Panc1 (cell line): ENCODE data around the gene ZNF74. TPM values are rescaled to one million over a fixed set of nuclear protein-coding genes. Genes with fewer than 3 reads are reported as not detected.
A peak's percentile ranks its signal among the peaks of the same experiment; 100 is the strongest.

Experiments
- ATAC-seq: fragments of 200-7000 bp; cut with Tn5 transposase; 2 replicates; pipeline ENCODE4 v1.9.1; 2020; ENCODE audit warnings: mild to moderate bottlenecking, moderate library complexity
- BruUV-seq: library from RNA; stranded (reverse); fragments of 400-500 nt; replicated peaks from 2 replicates; lab custom pipeline; 2021; lab: Mats Ljungman, UMichigan
- CTCF ChIA-PET: fragments of 300-600 bp; sonication (Branson Sonifier 250); formaldehyde crosslinking; loops from one replicate; lab custom pipeline; 2022; ENCODE audit warnings: antibody characterized with exemption; lab: Charles Lee
- POLR2A ChIA-PET: fragments of 300-600 bp; sonication (Branson Sonifier 250); formaldehyde crosslinking; loops from one replicate; lab custom pipeline; 2022; ENCODE audit warnings: antibody characterized with exemption; lab: Charles Lee
- DNase-seq: peaks from one replicate; pipeline ENCODE4 v3.0.0-alpha.2; 2010; ENCODE audit warnings: low read depth, low spot score
- H3K27ac ChIP-seq: 2 replicates; pipeline ENCODE4 v1.5.1; 2011; ENCODE audit warnings: mild to moderate bottlenecking, low read length, inconsistent platforms
- H3K27me3 ChIP-seq: fragments of 200-500 bp; sonication (Bioruptor generic); 2 replicates; pipeline ENCODE4 v1.6.0; 2014; ENCODE audit warnings: low read length, inconsistent platforms; ENCODE audit not compliant: control insufficient read depth, insufficient read depth
- H3K36me3 ChIP-seq: fragments of 200-500 bp; sonication (Bioruptor generic); 2 replicates; pipeline ENCODE4 v1.5.1; 2014; ENCODE audit warnings: inconsistent platforms, mild to moderate bottlenecking, low read length, moderate library complexity; ENCODE audit not compliant: control insufficient read depth, insufficient read depth
- H3K4me1 ChIP-seq: 2 replicates; pipeline ENCODE4 v1.5.1; 2011; ENCODE audit warnings: inconsistent platforms, mild to moderate bottlenecking, low read length, moderate library complexity; ENCODE audit not compliant: control insufficient read depth, insufficient read depth
- H3K4me3 ChIP-seq, 2 experiments: 2 replicates each; pipeline ENCODE4 v1.5.1; 2011 to 2012; ENCODE audit warnings: low read depth in 2 of 2, low read length in 2 of 2, mild to moderate bottlenecking in 2 of 2, inconsistent platforms in 1 of 2, moderate library complexity in 1 of 2
- H3K9me3 ChIP-seq: fragments of 200-500 bp; sonication (Bioruptor generic); 2 replicates; pipeline ENCODE4 v1.5.1; 2014; ENCODE audit warnings: low read depth, mild to moderate bottlenecking, inconsistent platforms, low read length, moderate library complexity; ENCODE audit not compliant: control insufficient read depth, insufficient read depth
- CTCF ChIP-seq: fragments of 450-650 bp; IDR thresholded peaks from 2 replicates; pipeline ENCODE4 v1.5.1; 2017; ENCODE audit warnings: mild to moderate bottlenecking
- POLR2AphosphoS5 ChIP-seq: IDR thresholded peaks from 2 replicates; pipeline ENCODE4 v1.6.1; 2012; ENCODE audit warnings: mild to moderate bottlenecking, low read depth, low read length, moderate library complexity
- REST ChIP-seq, 2 experiments: IDR thresholded peaks; 2 replicates each; pipeline ENCODE4 v1.6.1; 2011 to 2012; ENCODE audit warnings: low read depth in 2 of 2, control low read depth in 1 of 2, low read length in 1 of 2, mild to moderate bottlenecking in 1 of 2, moderate library complexity in 1 of 2; ENCODE audit not compliant: insufficient read depth in 1 of 2
- SIN3A ChIP-seq: IDR thresholded peaks from 2 replicates; pipeline ENCODE4 v1.6.1; 2012; ENCODE audit warnings: low read depth, mild to moderate bottlenecking, low read length, moderate library complexity, borderline replicate concordance; ENCODE audit not compliant: insufficient read depth
- TCF7L2 ChIP-seq: IDR thresholded peaks from 2 replicates; pipeline ENCODE4 v1.6.1; 2011; ENCODE audit warnings: mild to moderate bottlenecking, low read depth, low read length, inconsistent platforms
- in situ Hi-C: cut with HindIII; loops from 2 replicates; pipeline ENCODE4 v1.10.0; 2016; ENCODE audit warnings: low sequenced_read_pairs, low pct_unique_long_range_greater_than_20kb
- intact Hi-C: fragments of 100-400 bp; cut with micrococcal nuclease; formaldehyde crosslinking; loops from one replicate; pipeline ENCODE4 v1.10.0; 2022; ENCODE audit not compliant: unreplicated experiment
- total RNA-seq: library from RNA; stranded (reverse); gene quantifications from one replicate; pipeline ENCODE4 v1.2.1, GENCODE V29; 2021; ENCODE audit not compliant: unreplicated experiment

ZNF74 gene
- total RNA-seq, 1 experiment from 2014 or later: 13.2 TPM

- H3K4me3 ChIP-seq: peak overlapping the region in 1 of 2 experiments; percentile 50; a peak in 1 of 4 replicates
- no TSS peak for BruUV-seq
- H3K27me3 ChIP-seq: no peaks in the 10 kb centered on the region
- no peaks in the 10 kb centered on the region for H3K36me3 ChIP-seq
- in situ Hi-C loops (no loop called here), intact Hi-C loops (no loop called here)
- ATAC-seq: no peak
- H3K27ac ChIP-seq: no peak overlapping the region
- CTCF ChIA-PET: no interaction called here
- no peaks in the 10 kb centered on the region for H3K9me3 ChIP-seq
- H3K4me1 ChIP-seq: no peaks in the 10 kb centered on the region
- TF ChIP-seq SIN3A: no peak
- TF ChIP-seq TCF7L2: no peak
- no peak for TF ChIP-seq POLR2AphosphoS5
- TF ChIP-seq REST (IDR thresholded peaks at IDR 0.05; ENCODE audit: insufficient read depth in 1 of 2, low read depth in 2 of 2, low read length in 1 of 2): no peak
- no peak for TF ChIP-seq CTCF
- no peak for DNase-seq
- POLR2A ChIA-PET: no interaction called here
These were observed 44.4 kb downstream of the ZNF74 start for GRCh38 chr22:20438427-20438677.

GRCh38 chr22:20438678-20439492 lies 44.9 kb downstream of the ZNF74 start:
- H3K9me3 ChIP-seq: no peaks in the 10 kb centered on the region
- intact Hi-C loops (no loop called here), in situ Hi-C loops (no loop called here)
- no peak overlapping the region for H3K27ac ChIP-seq
- H3K4me3 ChIP-seq: peak overlapping the region in 1 of 2 experiments; percentile 50; a peak in 1 of 4 replicates
- H3K36me3 ChIP-seq: no peaks in the 10 kb centered on the region
- ChIA-PET POLR2A (no interaction called here), CTCF (interaction anchor here (0.6 to 1.7 kb wide), 2 partner anchors 17 to 20 kb away, joined by 4 to 9 read pairs; no protein-coding TSS in a partner anchor)
- ATAC-seq: peak; percentile 69
- H3K4me1 ChIP-seq: no peaks in the 10 kb centered on the region
- TF ChIP-seq SIN3A (no peak), CTCF (no peak; the same call in 1 of the 2 replicates), REST (IDR thresholded peaks at IDR 0.05; ENCODE audit: insufficient read depth in 1 of 2, low read depth in 2 of 2, low read length in 1 of 2) (no peak), TCF7L2 (no peak), POLR2AphosphoS5 (no peak)
- no TSS peak for BruUV-seq
- no peaks in the 10 kb centered on the region for H3K27me3 ChIP-seq
- DNase-seq: no peak
